GM21786 (cell line): ENCODE results near the gene UGGT2.
"Not testable (repeated sequence)": the region's sequence is repeated elsewhere in the genome, so short reads cannot be mapped to it uniquely, and the experiment has no call there.

Experiments used
- ATAC-seq: cut with Tn5 transposase; IDR thresholded peaks from one replicate; pipeline ENCODE4 v1.9.1; 2021; ENCODE audit not compliant: unreplicated experiment

UGGT2 gene

GRCh38 chr13:95970878-95971277 is 82.3 kb downstream of the UGGT2 start:
- no peak for ATAC-seq

GRCh38 chr13:95968906-95969305 is 84.3 kb downstream of the UGGT2 start:
- ATAC-seq, result no peak

GRCh38 chr13:95957331-95957730 is 95.9 kb downstream of the UGGT2 start:
- no peak for ATAC-seq

- ATAC-seq, result no peak
Measured at GRCh38 chr13:95956589-95957148, 96.5 kb downstream of the UGGT2 start.

GRCh38 chr13:95955719-95956118 is 97.5 kb downstream of the UGGT2 start:
- ATAC-seq, result no peak

GRCh38 chr13:95955255-95955654 is 97.9 kb downstream of the UGGT2 start:
- peak; percentile 82 for ATAC-seq

- no peak for ATAC-seq
Measured at GRCh38 chr13:95954266-95954665, 98.9 kb downstream of the UGGT2 start.

GRCh38 chr13:95950103-95950502 is 103.1 kb downstream of the UGGT2 start:
- ATAC-seq, result no peak

GRCh38 chr13:95948656-95949055 is 104.5 kb downstream of the UGGT2 start:
- no peak for ATAC-seq

- no peak for ATAC-seq
Measured at GRCh38 chr13:95937714-95938320, 115.4 kb downstream of the UGGT2 start.

GRCh38 chr13:95931300-95932025 is 121.7 kb downstream of the UGGT2 start:
- ATAC-seq, result no peak

- ATAC-seq, result no peak
Measured at GRCh38 chr13:95929430-95929829, 123.8 kb downstream of the UGGT2 start.

GRCh38 chr13:95928367-95928906 is 124.8 kb downstream of the UGGT2 start:
- not testable (repeated sequence) for ATAC-seq

GRCh38 chr13:95926231-95926630 is 127.0 kb downstream of the UGGT2 start:
- no peak for ATAC-seq

- no peak for ATAC-seq
Measured at GRCh38 chr13:95924389-95924994, 128.7 kb downstream of the UGGT2 start.

GRCh38 chr13:95921485-95921884 is 131.7 kb downstream of the UGGT2 start:
- ATAC-seq, result no peak

GRCh38 chr13:95920485-95920884 is 132.7 kb downstream of the UGGT2 start:
- no peak for ATAC-seq

- ATAC-seq, result no peak
Measured at GRCh38 chr13:95918860-95919259, 134.3 kb downstream of the UGGT2 start.

- ATAC-seq, result no peak
Measured at GRCh38 chr13:95914991-95915501, 138.2 kb downstream of the UGGT2 start.

- no peak for ATAC-seq
Measured at GRCh38 chr13:95906999-95907398, 146.2 kb downstream of the UGGT2 start.

GRCh38 chr13:95903569-95903968 is 149.6 kb downstream of the UGGT2 start:
- no peak for ATAC-seq
